Left hindlimb (tissue), 1 donor: ENCODE results near the gene BCL6.

Experiments used
- DNase-seq: peaks from one replicate; pipeline ENCODE4 v3.0.0-alpha.2; 2018

Gene BCL6

GRCh38 chr3:187738331-187739093 lies 6.8 kb downstream of the BCL6 start:
- peak; percentile 95 for DNase-seq

GRCh38 chr3:187738071-187738330 lies 7.3 kb downstream of the BCL6 start:
- no peak for DNase-seq

DNA sequence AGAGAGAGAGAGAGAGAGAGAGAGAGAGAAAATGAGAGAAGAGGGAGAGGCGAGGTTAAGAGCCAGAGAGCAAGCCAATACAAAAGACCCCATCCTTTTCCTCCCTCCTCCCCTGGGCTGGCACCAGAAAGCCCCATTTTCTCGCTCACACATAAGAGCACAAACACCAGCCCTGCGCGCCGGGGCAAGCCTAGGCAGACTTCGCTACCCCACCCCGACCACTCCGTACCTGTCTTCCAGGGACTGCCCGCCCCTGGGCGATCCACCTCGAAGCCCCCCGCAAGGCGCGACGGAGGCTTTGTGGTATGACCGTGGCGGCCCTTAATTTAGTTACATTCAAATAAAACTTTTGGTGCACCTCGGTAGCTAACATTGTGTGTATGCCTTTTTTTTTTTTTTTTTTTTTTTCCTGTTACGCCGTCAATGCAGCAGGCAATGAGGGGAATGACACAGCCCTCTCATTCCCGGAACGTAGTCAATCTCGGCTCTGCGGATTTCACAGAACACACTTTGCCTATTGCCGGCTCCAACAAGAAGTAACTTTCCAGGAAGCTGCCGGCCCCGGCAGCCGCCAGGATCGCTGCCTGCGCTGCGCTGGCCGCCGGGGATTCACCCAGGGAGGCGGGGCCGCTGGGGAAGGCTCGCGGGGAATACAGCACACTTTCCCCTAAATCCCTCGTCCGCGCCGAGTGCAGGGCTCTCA lies 7.7 kb downstream of the BCL6 start:
- DNase-seq = peak; percentile 84

- DNase-seq = no peak
These were observed 8.3 kb downstream of the BCL6 start for GRCh38 chr3:187737006-187737367.

DNA sequence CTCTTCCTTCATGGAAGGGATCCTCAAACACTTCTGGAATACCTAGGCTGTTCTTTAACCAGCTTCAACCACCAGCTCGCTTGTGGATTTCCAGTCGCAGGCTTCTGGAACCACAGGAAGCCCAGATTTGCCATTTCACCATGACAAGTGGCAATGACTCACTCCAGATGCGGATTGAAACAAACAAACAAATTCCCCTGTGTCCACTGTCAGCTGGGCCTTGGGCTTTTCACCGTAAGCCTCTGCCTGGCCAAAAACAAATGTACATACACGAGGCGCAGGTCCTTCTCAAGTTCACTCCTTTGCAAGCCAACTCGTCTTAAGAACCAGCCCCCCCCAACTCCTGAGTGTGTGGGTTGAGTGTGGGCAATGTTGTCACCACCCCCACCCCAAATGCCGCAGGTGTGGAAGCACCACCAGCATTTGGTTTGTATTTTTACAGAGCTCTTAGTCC lies 8.8 kb downstream of the BCL6 start:
- DNase-seq = no peak

DNA sequence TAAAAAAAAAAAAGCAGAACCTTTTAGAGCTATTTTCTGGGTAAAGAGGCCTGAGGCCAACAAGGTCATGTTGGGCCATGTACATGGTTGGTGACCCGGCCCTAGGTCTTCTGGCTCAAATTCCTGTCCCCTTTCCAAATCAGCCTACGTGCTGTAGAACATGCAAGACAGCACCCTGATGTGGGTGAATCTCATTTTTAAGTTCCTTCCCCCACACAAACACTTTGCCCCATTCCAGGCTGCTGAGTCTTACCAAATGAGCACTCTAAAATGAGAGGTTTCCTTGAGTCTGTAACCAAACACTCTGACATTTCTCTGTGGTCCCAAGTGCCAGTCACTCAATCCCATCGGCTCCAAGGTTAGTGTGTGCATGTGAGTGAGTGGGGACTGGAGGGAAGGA lies 9.4 kb downstream of the BCL6 start:
- no peak for DNase-seq

- DNase-seq = no peak
These were observed 9.9 kb downstream of the BCL6 start for GRCh38 chr3:187735383-187735782.

GRCh38 chr3:187734841-187735240 lies 10.4 kb downstream of the BCL6 start:
- DNase-seq = no peak

- no peak for DNase-seq
These were observed 11.9 kb downstream of the BCL6 start for GRCh38 chr3:187733371-187733770.

DNA sequence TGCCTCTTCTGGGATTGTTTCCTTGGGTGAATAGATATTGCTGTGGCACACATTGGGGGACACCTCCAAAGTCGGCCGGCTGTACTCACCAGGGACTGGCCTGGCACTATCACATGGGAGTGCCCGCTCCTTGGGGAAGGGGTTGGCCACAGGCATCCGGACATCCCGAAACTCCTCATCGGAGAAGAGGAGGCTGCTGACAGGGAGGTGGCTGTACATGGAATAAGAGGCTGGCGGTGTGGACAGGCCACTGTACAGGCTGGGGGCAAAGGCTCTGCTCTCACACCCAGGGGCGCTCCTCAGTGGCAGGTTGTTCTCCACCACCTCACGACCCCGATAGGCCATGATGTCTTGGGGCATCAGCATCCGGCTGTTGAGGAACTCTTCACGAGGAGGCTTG lies 15.7 kb downstream of the BCL6 start:
- no peak for DNase-seq

DNA sequence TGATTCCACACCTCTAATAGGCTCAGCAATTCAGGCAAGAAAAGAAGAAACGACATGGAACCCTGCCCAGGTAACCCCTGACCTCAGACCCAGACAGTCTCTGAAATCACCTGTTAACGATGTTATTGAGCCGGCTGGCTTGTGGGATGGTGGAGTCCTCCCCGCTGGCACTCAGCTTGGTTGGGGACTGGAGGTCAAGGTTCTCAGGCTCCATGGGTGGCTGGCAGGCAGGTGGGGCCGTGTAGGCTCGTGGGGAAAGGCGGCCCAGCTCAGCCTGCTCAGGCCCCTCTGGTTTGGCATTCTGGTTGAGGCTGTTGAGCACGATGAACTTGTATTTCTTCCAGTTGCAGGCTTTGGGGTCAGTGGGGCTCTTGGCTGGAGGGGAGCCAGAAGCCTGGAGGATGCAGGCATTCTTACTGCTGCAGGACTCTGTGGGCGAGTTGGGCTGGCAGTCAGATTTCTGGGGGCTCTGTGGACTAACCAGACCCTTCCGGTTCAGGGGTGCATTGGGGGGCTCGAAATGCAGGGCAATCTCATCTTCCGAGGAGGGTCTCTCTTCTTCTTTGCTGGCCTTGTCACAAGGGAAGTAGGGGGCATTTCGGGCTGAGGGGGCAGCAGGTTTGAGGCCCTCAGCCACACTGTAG lies 16.2 kb downstream of the BCL6 start:
- no peak for DNase-seq

DNA sequence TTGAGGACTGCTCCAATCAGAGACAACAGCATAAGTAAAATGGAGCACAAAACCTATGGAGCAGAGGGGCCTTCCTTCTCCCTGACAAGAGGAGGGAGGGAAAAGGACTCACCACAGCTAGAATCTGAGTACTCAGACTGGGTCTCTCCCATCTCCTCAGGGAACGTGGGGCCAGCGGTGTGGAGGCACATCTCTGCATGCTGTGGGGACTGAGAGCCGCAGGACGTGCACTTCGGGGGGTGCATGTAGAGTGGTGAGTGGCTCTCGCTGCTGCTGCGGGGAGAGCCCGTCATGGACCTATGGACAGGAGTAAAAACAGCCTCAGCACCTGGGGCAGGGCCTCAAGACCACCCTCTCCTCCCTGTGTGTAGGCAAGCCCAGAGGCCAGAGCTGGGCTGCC lies 17.0 kb downstream of the BCL6 start:
- no peak for DNase-seq

DNA sequence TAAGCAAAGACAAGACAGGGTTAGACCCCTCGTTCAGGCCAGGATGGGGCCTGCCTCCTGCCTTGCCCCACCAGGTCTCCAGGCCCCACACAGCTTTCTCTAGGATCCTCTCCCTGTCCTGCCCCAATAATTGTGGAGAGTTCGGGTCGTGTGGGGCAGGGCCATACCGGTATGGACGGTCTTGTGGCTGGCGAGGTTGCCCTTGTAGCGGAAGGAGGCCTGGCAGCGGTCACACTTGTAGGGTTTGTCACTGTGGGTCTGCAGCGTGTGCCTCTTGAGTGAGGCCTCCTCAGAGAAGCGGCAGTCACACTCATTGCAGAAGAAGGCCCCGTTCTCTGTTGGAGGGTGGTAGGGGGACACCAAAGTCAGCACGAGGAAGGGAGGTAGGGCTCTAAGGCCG lies 18.7 kb downstream of the BCL6 start:
- no peak for DNase-seq

DNA sequence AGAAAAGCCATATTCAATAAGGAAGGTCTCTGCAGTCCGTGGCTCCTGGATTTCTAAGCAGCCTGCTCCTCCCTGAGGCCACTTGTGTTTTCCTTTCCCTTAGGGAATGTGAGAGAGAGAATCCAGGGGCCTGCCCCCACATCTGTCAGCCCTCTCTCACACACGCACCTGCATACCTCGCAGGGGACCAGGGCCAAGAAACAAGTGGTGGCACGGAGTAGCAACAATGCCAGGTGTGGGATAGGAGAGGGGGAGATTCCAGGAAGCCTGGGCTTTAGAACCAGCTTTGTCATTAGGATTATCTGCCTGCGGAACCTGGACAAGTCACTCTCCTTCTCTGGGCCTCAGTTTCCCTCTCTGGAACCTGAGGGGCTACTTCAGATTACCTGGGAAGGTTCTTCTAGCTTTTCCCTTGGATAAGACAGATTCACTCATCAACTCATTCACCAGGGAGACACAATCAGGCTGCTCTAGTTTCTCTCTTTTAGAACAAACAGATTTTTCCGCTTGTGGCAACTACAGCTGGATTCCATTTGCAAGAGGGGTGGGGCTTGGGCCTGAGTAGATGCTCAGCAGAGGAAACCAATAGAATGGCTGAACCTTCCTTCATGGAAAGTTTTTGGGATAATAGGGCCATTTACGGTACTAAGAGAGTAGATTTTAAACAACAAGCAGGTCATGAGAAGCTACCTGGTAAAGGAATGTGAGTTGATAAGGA lies 19.5 kb downstream of the BCL6 start:
- DNase-seq = no peak

DNA sequence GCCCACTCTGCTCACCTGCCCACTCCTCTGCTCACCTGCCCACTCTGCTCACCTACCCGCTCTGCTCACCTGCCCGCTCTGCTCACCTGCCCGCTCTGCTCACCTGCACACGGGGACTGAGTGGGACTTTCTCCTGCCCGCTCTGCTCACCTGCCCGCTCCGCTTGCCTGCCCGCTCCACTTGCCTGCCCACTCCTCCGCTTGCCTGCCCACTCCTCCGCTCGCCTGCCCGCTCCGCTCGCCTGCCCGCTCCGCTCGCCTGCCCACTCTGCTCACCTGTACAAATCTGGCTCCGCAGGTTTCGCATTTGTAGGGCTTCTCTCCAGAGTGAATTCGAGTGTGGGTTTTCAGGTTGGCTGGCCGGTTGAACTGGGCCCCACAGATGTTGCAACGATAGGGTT lies 20.0 kb downstream of the BCL6 start:
- no peak for DNase-seq

DNA sequence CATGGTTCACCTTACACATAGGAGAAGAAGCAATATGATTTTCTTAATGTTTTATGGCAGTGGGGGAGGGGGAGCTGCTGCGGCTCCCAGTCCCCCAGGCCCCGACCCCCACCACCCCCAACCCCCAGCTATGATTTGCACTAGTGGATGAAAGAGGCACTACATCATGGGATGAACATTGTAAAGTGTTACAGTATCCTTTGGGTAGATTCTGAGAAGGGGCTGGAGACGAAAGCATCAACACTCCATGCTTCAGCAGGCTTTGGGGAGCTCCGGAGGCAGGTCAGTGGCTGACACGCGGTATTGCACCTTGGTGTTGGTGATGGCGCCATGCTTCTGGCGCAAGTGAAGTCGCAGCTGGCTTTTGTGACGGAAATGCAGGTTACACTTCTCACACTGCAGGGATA lies 23.1 kb downstream of the BCL6 start:
- no peak for DNase-seq

- DNase-seq = no peak
These were observed 24.2 kb downstream of the BCL6 start for GRCh38 chr3:187721055-187721454.

- DNase-seq = no peak
These were observed 25.0 kb downstream of the BCL6 start for GRCh38 chr3:187720337-187720670.

DNA sequence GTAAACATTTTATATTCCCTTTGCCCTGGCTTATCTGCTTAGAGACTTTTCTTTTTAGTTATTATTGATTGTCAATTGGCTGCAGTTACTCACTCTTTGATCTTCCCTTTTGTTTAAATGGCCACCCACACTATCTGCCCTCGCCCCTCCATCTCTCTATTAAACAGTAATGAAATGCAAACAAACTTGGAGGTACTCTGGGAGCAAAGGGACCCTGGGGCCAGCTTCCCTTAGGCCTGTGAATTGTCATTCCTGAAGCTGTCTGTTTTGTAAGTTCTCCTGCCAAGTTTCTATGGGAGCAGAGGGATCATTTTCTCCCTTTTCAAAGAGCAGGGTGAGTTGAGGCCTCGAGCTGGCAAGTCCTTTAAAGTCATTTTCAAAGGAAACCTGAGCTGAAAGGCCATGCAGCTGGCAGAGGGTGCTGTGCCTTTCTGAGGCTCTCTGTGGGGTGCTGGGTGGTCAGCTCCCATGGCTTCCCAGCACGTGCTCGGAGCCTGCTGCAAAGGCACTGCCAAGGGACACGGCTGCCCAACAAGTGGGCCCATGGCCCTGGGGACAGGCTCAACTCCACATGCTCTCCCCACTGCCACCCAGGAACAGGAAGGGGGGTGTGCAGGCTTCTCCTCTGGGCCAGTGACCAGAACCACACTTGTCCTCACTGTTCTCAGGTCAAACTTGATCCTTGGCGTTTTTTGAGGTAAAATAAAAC lies 25.5 kb downstream of the BCL6 start:
- no peak for DNase-seq

GRCh38 chr3:187718802-187719201 lies 26.5 kb downstream of the BCL6 start:
- no peak for DNase-seq

DNA sequence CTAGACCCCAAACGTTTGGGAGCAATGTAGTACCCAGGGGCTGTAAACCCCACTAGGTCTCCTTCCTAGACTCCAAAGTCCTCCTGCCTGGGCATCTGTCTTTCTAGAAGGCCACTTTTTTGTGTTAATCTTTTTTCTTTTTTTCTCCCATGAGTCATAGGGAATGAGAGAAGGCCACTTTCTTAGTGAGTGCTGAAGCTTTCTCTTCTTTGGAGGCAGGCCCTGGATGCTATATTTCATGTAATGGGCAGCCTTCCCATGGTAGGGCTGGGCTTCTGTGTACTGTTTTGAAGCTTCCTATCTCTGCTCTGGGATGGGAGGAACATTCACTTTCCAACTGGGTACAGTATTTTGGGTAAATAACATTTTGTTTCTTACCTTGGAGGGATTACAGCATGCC lies 27.7 kb downstream of the BCL6 start:
- DNase-seq = no peak

GRCh38 chr3:187714404-187714979 lies 30.8 kb downstream of the BCL6 start:
- DNase-seq = no peak

DNA sequence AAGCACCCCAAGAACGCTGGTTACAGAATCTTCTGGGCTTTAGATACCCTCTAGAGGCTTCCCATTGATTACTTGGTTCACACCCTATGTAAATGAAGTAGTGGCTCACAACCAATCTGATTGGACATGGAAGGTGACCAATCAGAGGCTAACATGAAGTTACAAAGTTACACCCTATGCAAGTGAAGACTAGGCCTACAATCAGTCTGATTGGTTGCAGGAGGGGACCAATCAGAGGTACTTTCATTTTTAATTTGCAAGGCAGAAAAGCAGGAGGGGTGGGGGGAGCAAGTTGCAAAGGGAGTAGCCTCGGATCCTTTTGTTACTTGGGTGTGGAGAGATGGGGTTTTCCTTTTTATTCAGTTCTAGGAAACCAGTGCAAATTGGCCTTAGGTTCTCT lies 31.8 kb downstream of the BCL6 start:
- no peak for DNase-seq
